ENCODE measurements around the gene UBR4.

- no peak for TF ChIP-seq CTCF (IDR thresholded peaks at IDR 0.05; ENCODE audit: poor library complexity, severe bottlenecking)
- TF ChIP-seq POLR2AphosphoS5 (IDR thresholded peaks at IDR 0.05) = no peak
- no peak for TF ChIP-seq EZH2 (IDR thresholded peaks at IDR 0.05; ENCODE audit: borderline replicate concordance, insufficient read depth, low read length, poor library complexity, severe bottlenecking)
- TF ChIP-seq RAD21 (conservative IDR thresholded peaks at IDR 0.05) = no peak
- no peak for TF ChIP-seq REST (IDR thresholded peaks at IDR 0.05; ENCODE audit: borderline replicate concordance)
Observed at GRCh38 chr1:19239876-19240275, 29.8 kb upstream of the UBR4 start.
